Dendritic cell treated with granulocyte-macrophage colony-stimulating factor and Interleukin-4, amounts not matched to agents 40 ng/mL and 50 ng/mL, for 4 days (primary cell): ENCODE data around the gene EGFL6.
"Not testable (repeated sequence)": the region's sequence is repeated elsewhere in the genome, so short reads cannot be mapped to it uniquely, and the experiment has no call there.

ENCODE experiments used
- H3K27ac Mint-ChIP-seq: one replicate; pipeline ENCODE4 v1.8.0; 2022; ENCODE audit warnings: mild to moderate bottlenecking, mixed read lengths
- H3K27me3 Mint-ChIP-seq: one replicate; pipeline ENCODE4 v1.8.0; 2022; ENCODE audit warnings: mild to moderate bottlenecking, mixed read lengths
- H3K36me3 Mint-ChIP-seq: one replicate; pipeline ENCODE4 v1.8.0; 2022; ENCODE audit warnings: low read depth, mixed read lengths
- H3K4me1 Mint-ChIP-seq: one replicate; pipeline ENCODE4 v1.8.0; 2022; ENCODE audit warnings: low read depth, mixed read lengths
- H3K4me3 Mint-ChIP-seq: one replicate; pipeline ENCODE4 v1.8.0; 2022; ENCODE audit warnings: mild to moderate bottlenecking, moderate library complexity, mixed read lengths
- H3K9me3 Mint-ChIP-seq: one replicate; pipeline ENCODE4 v1.8.0; 2022; ENCODE audit warnings: mixed read lengths
- intact Hi-C: fragments of 100-400 bp; cut with micrococcal nuclease; formaldehyde crosslinking; loops from one replicate; pipeline ENCODE4 v1.15.0; 2022

The EGFL6 gene

GRCh38 chrX:13652287-13652793 lies 82.9 kb downstream of the EGFL6 start:
- no peaks in the 10 kb centered on the region for H3K27me3 Mint-ChIP-seq
- H3K4me3 Mint-ChIP-seq = peak overlapping the region; percentile 83
- H3K4me1 Mint-ChIP-seq = no peaks in the 10 kb centered on the region
- peaks cover 15% of the 10 kb centered on the region for H3K36me3 Mint-ChIP-seq
- H3K27ac Mint-ChIP-seq = peak overlapping the region; percentile 93
- intact Hi-C loops = no loop called here
- H3K9me3 Mint-ChIP-seq = no peaks in the 10 kb centered on the region

- Mint-ChIP-seq H3K9me3 (no peaks in the 10 kb centered on the region), H3K27ac (peak within 1 kb of the TSS; percentile 93), H3K36me3 (peaks cover 20% of the 10 kb centered on the region), H3K27me3 (no peaks in the 10 kb centered on the region), H3K4me3 (peak within 1 kb of the TSS; percentile 83), H3K4me1 (no peaks in the 10 kb centered on the region)
- intact Hi-C loops = no loop called here
These were observed 83.7 kb downstream of the EGFL6 start, which contains the start of gene TCEANC for GRCh38 chrX:13652850-13653693. TCEANC (plus strand) TSS chrX:13653141; CDS start chrX:13662509, 9,368 bp downstream.

GRCh38 chrX:13654116-13654515 lies 84.7 kb downstream of the EGFL6 start:
- H3K4me3 Mint-ChIP-seq = no peak overlapping the region
- no peak overlapping the region for H3K27ac Mint-ChIP-seq
- H3K27me3 Mint-ChIP-seq = no peaks in the 10 kb centered on the region
- H3K36me3 Mint-ChIP-seq = peaks cover 21% of the 10 kb centered on the region
- no peaks in the 10 kb centered on the region for H3K9me3 Mint-ChIP-seq
- no peaks in the 10 kb centered on the region for H3K4me1 Mint-ChIP-seq
- intact Hi-C loops = no loop called here

- Mint-ChIP-seq H3K4me3 (no peak overlapping the region), H3K4me1 (no peaks in the 10 kb centered on the region), H3K27me3 (no peaks in the 10 kb centered on the region), H3K27ac (no peak overlapping the region), H3K36me3 (peaks cover 21% of the 10 kb centered on the region), H3K9me3 (no peaks in the 10 kb centered on the region)
- intact Hi-C loops = loop anchor here (5.0 kb wide), 1 partner anchor 92 kb away; no protein-coding TSS in a partner anchor
These were observed 86.3 kb downstream of the EGFL6 start for GRCh38 chrX:13655674-13656073.

GRCh38 chrX:13658602-13659001 lies 89.2 kb downstream of the EGFL6 start:
- Mint-ChIP-seq H3K27me3 (no peaks in the 10 kb centered on the region), H3K36me3 (peaks cover 21% of the 10 kb centered on the region), H3K27ac (no peak overlapping the region), H3K4me1 (no peaks in the 10 kb centered on the region), H3K4me3 (no peak overlapping the region), H3K9me3 (no peaks in the 10 kb centered on the region)
- intact Hi-C loops = loop anchor here (1.0 to 5.0 kb wide), 3 partner anchors 76 to 373 kb away; partner anchors contain the start of genes OFD1 and TRAPPC2

- Mint-ChIP-seq H3K27me3 (no peaks in the 10 kb centered on the region), H3K4me1 (no peaks in the 10 kb centered on the region), H3K36me3 (peaks cover 23% of the 10 kb centered on the region), H3K27ac (no peak overlapping the region), H3K9me3 (no peaks in the 10 kb centered on the region), H3K4me3 (no peak overlapping the region)
- intact Hi-C loops = loop anchor here (2.0 to 5.0 kb wide), 2 partner anchors 76 to 88 kb away; partner anchors contain the start of genes OFD1 and TRAPPC2
These were observed 89.7 kb downstream of the EGFL6 start for GRCh38 chrX:13659063-13659462.

- no peaks in the 10 kb centered on the region for H3K9me3 Mint-ChIP-seq
- intact Hi-C loops = loop anchor here (5.0 kb wide), 1 partner anchor 35 kb away; no protein-coding TSS in a partner anchor
- H3K36me3 Mint-ChIP-seq = peaks cover 17% of the 10 kb centered on the region
- no peaks in the 10 kb centered on the region for H3K27me3 Mint-ChIP-seq
- no peak overlapping the region for H3K27ac Mint-ChIP-seq
- no peak overlapping the region for H3K4me3 Mint-ChIP-seq
- peaks cover 22% of the 10 kb centered on the region for H3K4me1 Mint-ChIP-seq
These were observed 92.4 kb downstream of the EGFL6 start for GRCh38 chrX:13661735-13662288.

- H3K4me3 Mint-ChIP-seq = no peak overlapping the region
- H3K4me1 Mint-ChIP-seq = peaks cover 22% of the 10 kb centered on the region
- H3K27ac Mint-ChIP-seq = no peak overlapping the region
- no peaks in the 10 kb centered on the region for H3K27me3 Mint-ChIP-seq
- intact Hi-C loops = loop anchor here (5.0 kb wide), 1 partner anchor 35 kb away; no protein-coding TSS in a partner anchor
- H3K9me3 Mint-ChIP-seq = no peaks in the 10 kb centered on the region
- H3K36me3 Mint-ChIP-seq = peaks cover 12% of the 10 kb centered on the region
These were observed 93.0 kb downstream of the EGFL6 start for GRCh38 chrX:13662355-13662791.

GRCh38 chrX:13664020-13664419 lies 94.6 kb downstream of the EGFL6 start:
- H3K36me3 Mint-ChIP-seq = peaks cover 6% of the 10 kb centered on the region
- no peaks in the 10 kb centered on the region for H3K9me3 Mint-ChIP-seq
- no peak overlapping the region for H3K27ac Mint-ChIP-seq
- peaks cover 22% of the 10 kb centered on the region for H3K4me1 Mint-ChIP-seq
- H3K4me3 Mint-ChIP-seq = no peak overlapping the region
- intact Hi-C loops = loop anchor here (5.0 kb wide), 1 partner anchor 33 kb away; no protein-coding TSS in a partner anchor
- no peaks in the 10 kb centered on the region for H3K27me3 Mint-ChIP-seq

DNA sequence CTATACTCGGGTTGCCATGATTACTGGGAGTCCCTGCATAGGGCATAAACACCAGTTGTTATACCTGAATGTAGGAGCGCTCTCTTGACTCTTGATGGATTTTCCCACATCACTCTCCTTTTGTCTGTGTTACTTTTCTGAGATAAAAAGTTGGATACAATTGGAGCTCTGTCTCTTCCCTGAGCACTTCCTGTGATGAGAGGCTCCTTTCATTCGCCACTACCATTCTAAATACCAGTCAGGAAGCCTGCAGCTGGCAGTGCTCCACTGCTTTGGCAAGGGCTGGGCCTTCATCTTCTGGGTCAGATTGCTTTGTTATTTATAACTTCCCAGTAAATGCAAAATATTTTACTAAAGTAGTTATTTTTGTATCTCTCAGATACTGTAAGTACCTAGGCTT lies 97.4 kb downstream of the EGFL6 start:
- intact Hi-C loops = no loop called here
- Mint-ChIP-seq H3K36me3 (peaks cover 6% of the 10 kb centered on the region), H3K27me3 (no peaks in the 10 kb centered on the region), H3K4me1 (peaks cover 22% of the 10 kb centered on the region), H3K4me3 (no peak overlapping the region), H3K27ac (no peak overlapping the region), H3K9me3 (no peaks in the 10 kb centered on the region)

DNA sequence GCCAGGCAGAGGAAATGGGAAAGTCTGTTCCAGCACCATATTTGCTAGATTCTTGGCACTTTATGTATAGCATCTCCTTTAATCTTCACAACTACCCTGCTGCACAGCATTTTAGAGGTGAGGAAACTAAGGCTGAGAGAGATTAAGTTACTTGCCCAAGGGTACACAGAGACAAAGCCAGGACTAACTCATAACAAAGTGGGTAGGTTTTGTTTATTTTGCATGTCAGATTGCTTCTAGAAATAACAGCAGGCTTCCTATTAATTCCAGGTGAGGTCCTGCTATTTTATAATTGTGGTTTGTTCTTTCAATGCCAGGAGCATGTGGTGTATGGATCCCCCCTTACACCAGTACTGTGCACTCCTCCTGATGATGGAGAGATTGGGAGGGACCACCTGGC lies 98.5 kb downstream of the EGFL6 start:
- Mint-ChIP-seq H3K36me3 (peaks cover 6% of the 10 kb centered on the region), H3K27me3 (no peaks in the 10 kb centered on the region), H3K9me3 (no peaks in the 10 kb centered on the region), H3K4me1 (peaks cover 22% of the 10 kb centered on the region), H3K27ac (no peak overlapping the region), H3K4me3 (no peak overlapping the region)
- intact Hi-C loops = no loop called here

GRCh38 chrX:13669246-13669737 lies 99.9 kb downstream of the EGFL6 start:
- no peaks in the 10 kb centered on the region for H3K27me3 Mint-ChIP-seq
- peaks cover 2% of the 10 kb centered on the region for H3K36me3 Mint-ChIP-seq
- no peaks in the 10 kb centered on the region for H3K9me3 Mint-ChIP-seq
- H3K4me3 Mint-ChIP-seq = peak overlapping the region; percentile 13
- H3K4me1 Mint-ChIP-seq = peaks cover 20% of the 10 kb centered on the region
- H3K27ac Mint-ChIP-seq = no peak overlapping the region
- intact Hi-C loops = no loop called here

- H3K9me3 Mint-ChIP-seq, intact Hi-C loops, H3K36me3 Mint-ChIP-seq, H3K27me3 Mint-ChIP-seq, H3K4me3 Mint-ChIP-seq, H3K27ac Mint-ChIP-seq: not testable (repeated sequence)
- peaks cover 15% of the 10 kb centered on the region for H3K4me1 Mint-ChIP-seq
These were observed 100.4 kb downstream of the EGFL6 start for GRCh38 chrX:13669755-13670154.

GRCh38 chrX:13670197-13670596 lies 100.8 kb downstream of the EGFL6 start:
- no peak overlapping the region for H3K4me3 Mint-ChIP-seq
- H3K9me3 Mint-ChIP-seq = no peaks in the 10 kb centered on the region
- no peaks in the 10 kb centered on the region for H3K27me3 Mint-ChIP-seq
- H3K36me3 Mint-ChIP-seq = no peaks in the 10 kb centered on the region
- no peak overlapping the region for H3K27ac Mint-ChIP-seq
- intact Hi-C loops = no loop called here
- H3K4me1 Mint-ChIP-seq = peaks cover 11% of the 10 kb centered on the region
